ENCODE measurements around the gene OR2Z1. TPM values are rescaled to one million over a fixed set of nuclear protein-coding genes. Genes with fewer than 3 reads are reported as not detected.

Gene OR2Z1
- total RNA-seq, 1 experiment from 2014 or later = not detected

- Histone ChIP-seq H3K27me3 (ENCODE audit: control insufficient read depth, insufficient read depth, low read length) (no peaks in the 10 kb centered on the region), H3K4me3 (ENCODE audit: low read depth in 2 of 2, low read length in 2 of 2) (no peak overlapping the region), H3K9me3 (ENCODE audit: control insufficient read depth, insufficient read depth, low read depth, low read length) (no peaks in the 10 kb centered on the region), H3K36me3 (ENCODE audit: control insufficient read depth, insufficient read depth, low read length) (no peaks in the 10 kb centered on the region), H3K4me1 (ENCODE audit: control insufficient read depth, insufficient read depth, low read length) (no peaks in the 10 kb centered on the region), H3K27ac (ENCODE audit: low read length) (no peak overlapping the region)
- TF ChIP-seq SIN3A (IDR thresholded peaks at IDR 0.05; ENCODE audit: borderline replicate concordance, insufficient read depth, low read depth, low read length) (no peak), POLR2AphosphoS5 (IDR thresholded peaks at IDR 0.05; ENCODE audit: low read depth, low read length) (no peak), CTCF (IDR thresholded peaks at IDR 0.05) (peak; percentile 70), TCF7L2 (IDR thresholded peaks at IDR 0.05; ENCODE audit: low read depth, low read length) (no peak)
- ATAC-seq (no peak), DNase-seq (ENCODE audit: low read depth, low spot score) (no peak)
- intact Hi-C loops (cut with micrococcal nuclease; ENCODE audit: unreplicated experiment) = no loop called here
- BruUV-seq (replicated peaks) = no TSS peak
- CTCF ChIA-PET = no interaction called here
- in situ Hi-C loops (cut with HindIII; ENCODE audit: low pct_unique_long_range_greater_than_20kb, low sequenced_read_pairs) = no loop called here
- POLR2A ChIA-PET = no interaction called here
Measured at GRCh38 chr19:8697671-8698432, 23.6 kb upstream of the OR2Z1 start.

- TF ChIP-seq CTCF (IDR thresholded peaks at IDR 0.05) (peak; percentile 36; the same call in 1 of the 2 replicates), REST (IDR thresholded peaks at IDR 0.05; ENCODE audit: insufficient read depth in 1 of 2, low read depth in 2 of 2, low read length in 1 of 2) (no peak), SIN3A (IDR thresholded peaks at IDR 0.05; ENCODE audit: borderline replicate concordance, insufficient read depth, low read depth, low read length) (no peak), POLR2AphosphoS5 (IDR thresholded peaks at IDR 0.05; ENCODE audit: low read depth, low read length) (no peak), TCF7L2 (IDR thresholded peaks at IDR 0.05; ENCODE audit: low read depth, low read length) (no peak)
- in situ Hi-C loops (cut with HindIII; ENCODE audit: low pct_unique_long_range_greater_than_20kb, low sequenced_read_pairs) = no loop called here
- BruUV-seq (replicated peaks) = no TSS peak
- intact Hi-C loops (cut with micrococcal nuclease; ENCODE audit: unreplicated experiment) = no loop called here
- H3K9me3 ChIP-seq (ENCODE audit: control insufficient read depth, insufficient read depth, low read depth, low read length) = no peaks in the 10 kb centered on the region
- CTCF ChIA-PET = no interaction called here
- H3K27me3 ChIP-seq (ENCODE audit: control insufficient read depth, insufficient read depth, low read length) = no peaks in the 10 kb centered on the region
- H3K4me3 ChIP-seq (ENCODE audit: low read depth in 2 of 2, low read length in 2 of 2) = no peak within 1 kb of the TSS
- POLR2A ChIA-PET = no interaction called here
- DNase-seq (ENCODE audit: low read depth, low spot score) (no peak), ATAC-seq (no peak)
- no peaks in the 10 kb centered on the region for H3K36me3 ChIP-seq (ENCODE audit: control insufficient read depth, insufficient read depth, low read length)
- no peak within 1 kb of the TSS for H3K27ac ChIP-seq (ENCODE audit: low read length)
- no peaks in the 10 kb centered on the region for H3K4me1 ChIP-seq (ENCODE audit: control insufficient read depth, insufficient read depth, low read length)
Measured at GRCh38 chr19:8698433-8699063, 22.9 kb upstream of the OR2Z1 start, which contains the start of gene ACTL9. TSS of gene ACTL9 (minus strand) at chr19:8698795. CDS start at chr19:8698701, 94 bp downstream.
